ENCODE data around the gene EEF2KMT.

DNA sequence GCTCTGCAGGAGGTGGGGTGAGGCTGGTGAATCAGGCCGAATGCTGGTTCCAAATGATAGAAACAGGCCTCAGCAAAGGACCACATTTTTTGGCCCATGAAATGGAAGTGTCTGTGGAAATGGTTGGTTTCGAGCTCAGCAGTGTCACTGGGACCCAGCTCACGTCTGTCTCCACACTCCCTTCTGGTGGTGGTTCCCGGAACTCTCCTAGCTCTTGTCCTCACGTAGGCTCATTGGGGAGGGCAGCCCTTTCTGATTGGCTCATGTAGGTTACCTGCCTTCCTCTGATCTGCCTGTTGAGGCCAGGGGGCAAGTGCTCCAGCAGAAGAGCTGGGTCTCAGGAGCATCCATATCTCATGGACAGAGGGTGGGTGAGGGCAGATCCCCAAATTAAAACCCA is 22.0 kb downstream of the EEF2KMT start:
- TF ChIP-seq CTCF (conservative IDR thresholded peaks at IDR 0.05 in 1 of 2, IDR thresholded peaks at IDR 0.05 in 1 of 2; ENCODE audit: low read depth in 1 of 2, low read length in 2 of 2) (no peak), EZH2 (IDR thresholded peaks at IDR 0.05; ENCODE audit: low read length, missing control alignments) (no peak)

All from fibroblast of lung (primary cell).